Mesenchymal stem cell (in vitro differentiated cells and primary cell): ENCODE data around the gene AMPH. TPM values are rescaled to one million over a fixed set of nuclear protein-coding genes. Genes with fewer than 3 reads are reported as not detected.

Source experiments
- small RNA-seq: library from polyadenylated mRNA; stranded (forward); fragments of <200 nt; extraction: miRNeasy Mini kit (QIAGEN cat#:217004); gene quantifications from one replicate; pipeline ENCODE3, GENCODE V24; 2013; ENCODE audit warnings: low read depth

Gene AMPH

Small RNA genes within 50 kb of the gene (small RNA-seq; reads per million reads assigned to genes)
- gene RN7SL83P, result not detected
- gene TRGV6, result not detected
